ENCODE measurements around the gene PPP1R37. TPM values are rescaled to one million over a fixed set of nuclear protein-coding genes. Genes with fewer than 3 reads are reported as not detected.

PPP1R37 gene
- total RNA-seq, 2 experiments from 2014 or later = 10.2 to 10.3 TPM

GRCh38 chr19:45122832-45123231, 29.9 kb downstream of the PPP1R37 start:
- H3K4me3 Mint-ChIP-seq = no peak overlapping the region
- no peaks in the 10 kb centered on the region for H3K36me3 Mint-ChIP-seq (ENCODE audit: low read depth)
- intact Hi-C loops (cut with micrococcal nuclease) = no loop called here
- H3K9me3 Mint-ChIP-seq = no peaks in the 10 kb centered on the region
- DNase-seq = no peak
- H3K4me1 Mint-ChIP-seq (ENCODE audit: low read depth) = peaks cover 42% of the 10 kb centered on the region
- H3K27me3 Mint-ChIP-seq (ENCODE audit: low read depth) = no peaks in the 10 kb centered on the region
- CTCF ChIA-PET = interaction anchor here (0.6 kb wide), 2 partner anchors 37 to 514 kb away, joined by 3 to 4 read pairs; no protein-coding TSS in a partner anchor
- no peak overlapping the region for H3K27ac Mint-ChIP-seq

- Mint-ChIP-seq H3K27me3 (ENCODE audit: low read depth) (no peaks in the 10 kb centered on the region), H3K4me3 (no peak overlapping the region), H3K27ac (peak overlapping the region; percentile 8), H3K36me3 (ENCODE audit: low read depth) (no peaks in the 10 kb centered on the region), H3K9me3 (no peaks in the 10 kb centered on the region), H3K4me1 (ENCODE audit: low read depth) (peaks cover 36% of the 10 kb centered on the region)
- CTCF ChIA-PET = interaction anchor here (0.6 kb wide), 1 partner anchor 514 kb away, joined by 4 read pairs; no protein-coding TSS in a partner anchor
- intact Hi-C loops (cut with micrococcal nuclease) = no loop called here
- no peak for DNase-seq
These were observed 30.5 kb downstream of the PPP1R37 start for GRCh38 chr19:45123440-45123850.

GRCh38 chr19:45124021-45124420, 31.0 kb downstream of the PPP1R37 start:
- H3K27me3 Mint-ChIP-seq (ENCODE audit: low read depth) = no peaks in the 10 kb centered on the region
- no peak overlapping the region for H3K4me3 Mint-ChIP-seq
- intact Hi-C loops (cut with micrococcal nuclease) = no loop called here
- no peak for DNase-seq
- CTCF ChIA-PET = interaction anchor here (0.6 to 0.7 kb wide), 2 partner anchors 86 to 225 kb away, joined by 3 to 5 read pairs; no protein-coding TSS in a partner anchor
- no peaks in the 10 kb centered on the region for H3K36me3 Mint-ChIP-seq (ENCODE audit: low read depth)
- H3K4me1 Mint-ChIP-seq (ENCODE audit: low read depth) = peaks cover 30% of the 10 kb centered on the region
- H3K9me3 Mint-ChIP-seq = no peaks in the 10 kb centered on the region
- peak overlapping the region; percentile 8 for H3K27ac Mint-ChIP-seq

- CTCF ChIA-PET = interaction anchor here (0.7 to 2.4 kb wide), 12 partner anchors 9 to 126 kb away, joined by 3 to 10 read pairs (median 4); partner anchors contain the start of gene PPP1R37
- H3K36me3 Mint-ChIP-seq (ENCODE audit: low read depth) = no peaks in the 10 kb centered on the region
- H3K27ac Mint-ChIP-seq = no peak overlapping the region
- H3K4me3 Mint-ChIP-seq = no peak overlapping the region
- DNase-seq = no peak
- H3K9me3 Mint-ChIP-seq = no peaks in the 10 kb centered on the region
- intact Hi-C loops (cut with micrococcal nuclease) = no loop called here
- peaks cover 21% of the 10 kb centered on the region for H3K4me1 Mint-ChIP-seq (ENCODE audit: low read depth)
- H3K27me3 Mint-ChIP-seq (ENCODE audit: low read depth) = no peaks in the 10 kb centered on the region
These were observed 32.4 kb downstream of the PPP1R37 start for GRCh38 chr19:45125360-45125759.

- peaks cover 18% of the 10 kb centered on the region for H3K4me1 Mint-ChIP-seq (ENCODE audit: low read depth)
- no peaks in the 10 kb centered on the region for H3K9me3 Mint-ChIP-seq
- CTCF ChIA-PET = interaction anchor here (0.6 to 2.4 kb wide), 11 partner anchors 9 to 126 kb away, joined by 3 to 10 read pairs (median 4); partner anchors contain the start of gene PPP1R37
- intact Hi-C loops (cut with micrococcal nuclease) = no loop called here
- no peak overlapping the region for H3K27ac Mint-ChIP-seq
- no peak overlapping the region for H3K4me3 Mint-ChIP-seq
- no peaks in the 10 kb centered on the region for H3K27me3 Mint-ChIP-seq (ENCODE audit: low read depth)
- peak; percentile 83 for DNase-seq
- H3K36me3 Mint-ChIP-seq (ENCODE audit: low read depth) = no peaks in the 10 kb centered on the region
These were observed 33.1 kb downstream of the PPP1R37 start for GRCh38 chr19:45125975-45126493.

GRCh38 chr19:45126654-45127053, 33.7 kb downstream of the PPP1R37 start:
- Mint-ChIP-seq H3K4me3 (no peak overlapping the region), H3K9me3 (no peaks in the 10 kb centered on the region), H3K27me3 (ENCODE audit: low read depth) (no peaks in the 10 kb centered on the region), H3K27ac (no peak overlapping the region), H3K36me3 (ENCODE audit: low read depth) (no peaks in the 10 kb centered on the region), H3K4me1 (ENCODE audit: low read depth) (peaks cover 12% of the 10 kb centered on the region)
- CTCF ChIA-PET = interaction anchor here (0.6 to 2.4 kb wide), 5 partner anchors 9 to 52 kb away, joined by 3 to 10 read pairs (median 4); partner anchors contain the start of gene PPP1R37
- intact Hi-C loops (cut with micrococcal nuclease) = no loop called here
- DNase-seq = no peak

- Mint-ChIP-seq H3K27me3 (ENCODE audit: low read depth) (no peaks in the 10 kb centered on the region), H3K9me3 (no peaks in the 10 kb centered on the region), H3K36me3 (ENCODE audit: low read depth) (no peaks in the 10 kb centered on the region), H3K4me1 (ENCODE audit: low read depth) (peaks cover 9% of the 10 kb centered on the region), H3K27ac (no peak overlapping the region), H3K4me3 (no peak overlapping the region)
- intact Hi-C loops (cut with micrococcal nuclease) = no loop called here
- CTCF ChIA-PET = interaction anchor here (1.7 kb wide), 1 partner anchor 53 kb away, joined by 3 read pairs; no protein-coding TSS in a partner anchor
- no peak for DNase-seq
These were observed 35.2 kb downstream of the PPP1R37 start for GRCh38 chr19:45128146-45128545.

- intact Hi-C loops (cut with micrococcal nuclease) = no loop called here
- no peaks in the 10 kb centered on the region for H3K9me3 Mint-ChIP-seq
- no peak overlapping the region for H3K27ac Mint-ChIP-seq
- peaks cover 9% of the 10 kb centered on the region for H3K4me1 Mint-ChIP-seq (ENCODE audit: low read depth)
- H3K4me3 Mint-ChIP-seq = no peak overlapping the region
- H3K27me3 Mint-ChIP-seq (ENCODE audit: low read depth) = no peaks in the 10 kb centered on the region
- CTCF ChIA-PET = no interaction called here
- no peaks in the 10 kb centered on the region for H3K36me3 Mint-ChIP-seq (ENCODE audit: low read depth)
- DNase-seq = no peak
These were observed 35.8 kb downstream of the PPP1R37 start for GRCh38 chr19:45128806-45129205.

GRCh38 chr19:45130236-45130635, 37.3 kb downstream of the PPP1R37 start:
- Mint-ChIP-seq H3K9me3 (no peaks in the 10 kb centered on the region), H3K27ac (no peak overlapping the region), H3K4me3 (no peak overlapping the region), H3K4me1 (ENCODE audit: low read depth) (peaks cover 8% of the 10 kb centered on the region), H3K36me3 (ENCODE audit: low read depth) (no peaks in the 10 kb centered on the region), H3K27me3 (ENCODE audit: low read depth) (no peaks in the 10 kb centered on the region)
- CTCF ChIA-PET = no interaction called here
- intact Hi-C loops (cut with micrococcal nuclease) = no loop called here
- DNase-seq = no peak

GRCh38 chr19:45130888-45131615, 38.1 kb downstream of the PPP1R37 start:
- Mint-ChIP-seq H3K4me3 (no peak overlapping the region), H3K4me1 (ENCODE audit: low read depth) (peaks cover 3% of the 10 kb centered on the region), H3K36me3 (ENCODE audit: low read depth) (no peaks in the 10 kb centered on the region), H3K27ac (no peak overlapping the region), H3K27me3 (ENCODE audit: low read depth) (no peaks in the 10 kb centered on the region), H3K9me3 (no peaks in the 10 kb centered on the region)
- DNase-seq = no peak
- CTCF ChIA-PET = interaction anchor here (1.0 kb wide), 1 partner anchor 39 kb away, joined by 3 read pairs; no protein-coding TSS in a partner anchor
- intact Hi-C loops (cut with micrococcal nuclease) = no loop called here

- Mint-ChIP-seq H3K4me3 (no peak overlapping the region), H3K27me3 (ENCODE audit: low read depth) (no peaks in the 10 kb centered on the region), H3K9me3 (no peaks in the 10 kb centered on the region), H3K4me1 (ENCODE audit: low read depth) (peaks cover 3% of the 10 kb centered on the region), H3K36me3 (ENCODE audit: low read depth) (no peaks in the 10 kb centered on the region), H3K27ac (no peak overlapping the region)
- CTCF ChIA-PET = no interaction called here
- intact Hi-C loops (cut with micrococcal nuclease) = no loop called here
- no peak for DNase-seq
These were observed 40.7 kb downstream of the PPP1R37 start for GRCh38 chr19:45133661-45134060.

- no peaks in the 10 kb centered on the region for H3K9me3 Mint-ChIP-seq
- H3K36me3 Mint-ChIP-seq (ENCODE audit: low read depth) = no peaks in the 10 kb centered on the region
- H3K4me1 Mint-ChIP-seq (ENCODE audit: low read depth) = peaks cover 3% of the 10 kb centered on the region
- intact Hi-C loops (cut with micrococcal nuclease) = no loop called here
- CTCF ChIA-PET = interaction anchor here (0.5 to 0.6 kb wide), 2 partner anchors 138 to 230 kb away, joined by 3 read pairs; partner anchors contain the start of gene APOE
- no peaks in the 10 kb centered on the region for H3K27me3 Mint-ChIP-seq (ENCODE audit: low read depth)
- no peak overlapping the region for H3K4me3 Mint-ChIP-seq
- H3K27ac Mint-ChIP-seq = no peak overlapping the region
- DNase-seq = no peak
These were observed 42.4 kb downstream of the PPP1R37 start for GRCh38 chr19:45135176-45135885.
